NCI-H2029 (cell line): Measurements from ENCODE around the gene CCDC85C.
A peak's percentile ranks its signal among the peaks of the same experiment; 100 is the strongest.

Experiments used
- DNase-seq: peaks from one replicate; lab custom pipeline; 2025; lab: John Stamatoyannopoulos, UW

CCDC85C gene

GRCh38 chr14:99539491-99539890 is 64.5 kb downstream of the CCDC85C start:
- DNase-seq = no peak

- DNase-seq = no peak
These were observed 65.3 kb downstream of the CCDC85C start for GRCh38 chr14:99538733-99539132.

GRCh38 chr14:99538275-99538674 is 65.7 kb downstream of the CCDC85C start:
- DNase-seq = no peak

- DNase-seq = no peak
These were observed 66.6 kb downstream of the CCDC85C start for GRCh38 chr14:99537399-99537798.

- DNase-seq = no peak
These were observed 67.9 kb downstream of the CCDC85C start for GRCh38 chr14:99535908-99536778.

GRCh38 chr14:99535448-99535847 is 68.6 kb downstream of the CCDC85C start:
- DNase-seq = no peak

GRCh38 chr14:99534863-99535262 is 69.1 kb downstream of the CCDC85C start:
- DNase-seq = no peak

- no peak for DNase-seq
These were observed 69.7 kb downstream of the CCDC85C start for GRCh38 chr14:99534333-99534732.

GRCh38 chr14:99532310-99532709 is 71.7 kb downstream of the CCDC85C start:
- DNase-seq = no peak

GRCh38 chr14:99531251-99532096 is 72.5 kb downstream of the CCDC85C start:
- no peak for DNase-seq

GRCh38 chr14:99530407-99531155 is 73.4 kb downstream of the CCDC85C start:
- no peak for DNase-seq

GRCh38 chr14:99529899-99530298 is 74.1 kb downstream of the CCDC85C start:
- no peak for DNase-seq

GRCh38 chr14:99527427-99528076 is 76.5 kb downstream of the CCDC85C start:
- DNase-seq = no peak

GRCh38 chr14:99527026-99527425 is 77.0 kb downstream of the CCDC85C start:
- no peak for DNase-seq

GRCh38 chr14:99525699-99526080 is 78.3 kb downstream of the CCDC85C start:
- no peak for DNase-seq

- DNase-seq = no peak
These were observed 79.0 kb downstream of the CCDC85C start for GRCh38 chr14:99524804-99525698.

GRCh38 chr14:99524091-99524661 is 79.8 kb downstream of the CCDC85C start:
- peak; percentile 16 for DNase-seq

- no peak for DNase-seq
These were observed 80.3 kb downstream of the CCDC85C start for GRCh38 chr14:99523704-99524055.

- no peak for DNase-seq
These were observed 80.9 kb downstream of the CCDC85C start for GRCh38 chr14:99522934-99523703.

- peak; percentile 21 for DNase-seq
These were observed 81.5 kb downstream of the CCDC85C start for GRCh38 chr14:99522457-99522891.
